Fibroblast of the conjunctiva (primary cell): ENCODE data around the gene RNF169.

Experiments
- DNase-seq: peaks from one replicate; pipeline ENCODE4 v3.0.0-alpha.2; 2010; ENCODE audit warnings: low read depth

Gene RNF169

GRCh38 chr11:74748211-74749126, at the start of gene RNF169:
TSS of gene RNF169 (plus strand) at chr11:74748849. CDS start at chr11:74748881, 32 bp downstream.
- DNase-seq: peak; percentile 93

GRCh38 chr11:74699615-74700396, 48.8 kb upstream of the RNF169 start:
- DNase-seq: no peak

GRCh38 chr11:74701351-74701750, 47.3 kb upstream of the RNF169 start:
- DNase-seq: no peak

- DNase-seq: peak; percentile 55
Observed at GRCh38 chr11:74702383-74703007, 46.2 kb upstream of the RNF169 start.

- no peak for DNase-seq
Observed at GRCh38 chr11:74703211-74703610, 45.4 kb upstream of the RNF169 start.

GRCh38 chr11:74707182-74707581, 41.5 kb upstream of the RNF169 start:
- no peak for DNase-seq

- no peak for DNase-seq
Observed at GRCh38 chr11:74707602-74708510, 40.8 kb upstream of the RNF169 start.

GRCh38 chr11:74709175-74709574, 39.5 kb upstream of the RNF169 start:
- DNase-seq: no peak

GRCh38 chr11:74710281-74710938, 38.2 kb upstream of the RNF169 start:
- no peak for DNase-seq

- DNase-seq: no peak
Observed at GRCh38 chr11:74713686-74714085, 35.0 kb upstream of the RNF169 start.

- no peak for DNase-seq
Observed at GRCh38 chr11:74714904-74715303, 33.7 kb upstream of the RNF169 start.

- no peak for DNase-seq
Observed at GRCh38 chr11:74717221-74717969, 31.3 kb upstream of the RNF169 start.

- DNase-seq: no peak
Observed at GRCh38 chr11:74719011-74719410, 29.6 kb upstream of the RNF169 start.

GRCh38 chr11:74720596-74721478, 27.8 kb upstream of the RNF169 start:
- no peak for DNase-seq

- DNase-seq: no peak
Observed at GRCh38 chr11:74721479-74721835, 27.2 kb upstream of the RNF169 start.

GRCh38 chr11:74723511-74723910, 25.1 kb upstream of the RNF169 start:
- no peak for DNase-seq

GRCh38 chr11:74725701-74726100, 22.9 kb upstream of the RNF169 start:
- DNase-seq: no peak

GRCh38 chr11:74726547-74727182, 22.0 kb upstream of the RNF169 start:
- DNase-seq: peak; percentile 61

GRCh38 chr11:74729397-74729796, 19.3 kb upstream of the RNF169 start:
- DNase-seq: no peak
